ENCODE data around the gene RANBP17. TPM values are rescaled to one million over a fixed set of nuclear protein-coding genes. Genes with fewer than 3 reads are reported as not detected.

RANBP17 gene
- total RNA-seq, 1 donor from 2014 or later: 13.9 TPM

DNA sequence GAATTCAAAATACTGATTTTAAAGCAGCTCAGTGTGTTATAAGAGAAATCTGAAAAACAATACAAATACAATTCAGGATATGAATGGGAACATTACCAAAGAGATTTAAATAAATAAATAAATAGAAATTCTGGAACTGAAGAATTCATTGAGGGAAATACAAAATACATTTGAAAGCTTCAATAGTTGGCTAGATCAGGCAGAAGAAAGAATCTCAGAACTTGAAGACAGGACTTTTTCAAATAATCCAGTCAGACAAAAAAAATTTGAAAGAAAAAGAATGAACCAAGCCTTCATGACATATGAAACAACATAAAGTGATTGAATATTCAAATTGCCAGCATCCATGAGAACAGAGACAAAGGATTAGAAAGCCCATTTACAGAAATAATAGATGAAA, 387.6 kb downstream of the RANBP17 start:
- no peak for DNase-seq (ENCODE audit: low spot score)

DNA sequence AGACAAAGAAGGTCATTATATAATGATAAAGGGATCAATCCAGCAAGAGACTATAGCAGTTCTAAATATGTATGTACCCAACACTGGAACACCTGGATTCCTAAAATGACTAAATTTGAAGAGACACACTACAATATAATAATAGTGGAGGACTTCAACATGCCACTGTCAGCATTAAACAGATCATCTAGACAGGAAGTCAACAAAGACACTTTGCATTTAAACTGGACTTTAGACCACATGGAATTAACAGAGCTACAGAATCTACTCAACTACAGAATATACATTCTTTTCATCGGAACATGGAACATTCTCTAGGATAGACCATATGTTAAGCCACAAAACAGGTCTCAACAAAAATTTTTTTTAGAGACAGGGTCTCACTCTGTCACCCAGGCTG, 388.9 kb downstream of the RANBP17 start:
- DNase-seq (ENCODE audit: low spot score): no peak

- no peak for DNase-seq (ENCODE audit: low spot score)
These were observed 389.7 kb downstream of the RANBP17 start for GRCh38 chr5:171251519-171251918.

GRCh38 chr5:171252674-171253073, 390.9 kb downstream of the RANBP17 start:
- no peak for DNase-seq (ENCODE audit: low spot score)

- DNase-seq (ENCODE audit: low spot score): no peak
These were observed 397.1 kb downstream of the RANBP17 start for GRCh38 chr5:171258737-171259415.

DNA sequence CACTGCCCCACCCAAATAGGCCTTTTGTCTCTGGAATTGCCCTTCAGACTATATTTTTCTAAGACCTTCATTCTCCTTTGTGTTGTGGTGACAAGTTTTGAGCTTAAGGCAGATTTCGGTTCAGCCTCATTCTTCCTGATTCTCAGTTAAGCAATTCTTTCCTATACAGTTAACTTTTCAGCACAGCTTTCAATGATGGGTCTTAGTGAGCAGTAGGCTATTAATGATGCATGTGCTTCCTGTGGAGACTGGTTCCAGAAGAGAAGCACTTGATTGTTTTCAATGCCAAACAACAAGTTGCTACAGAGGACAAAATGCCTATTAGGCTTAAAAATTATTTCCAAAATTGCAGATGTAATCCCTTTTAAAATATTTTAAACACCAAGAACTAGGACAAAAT, 399.5 kb downstream of the RANBP17 start:
- no peak for DNase-seq (ENCODE audit: low spot score)

DNA sequence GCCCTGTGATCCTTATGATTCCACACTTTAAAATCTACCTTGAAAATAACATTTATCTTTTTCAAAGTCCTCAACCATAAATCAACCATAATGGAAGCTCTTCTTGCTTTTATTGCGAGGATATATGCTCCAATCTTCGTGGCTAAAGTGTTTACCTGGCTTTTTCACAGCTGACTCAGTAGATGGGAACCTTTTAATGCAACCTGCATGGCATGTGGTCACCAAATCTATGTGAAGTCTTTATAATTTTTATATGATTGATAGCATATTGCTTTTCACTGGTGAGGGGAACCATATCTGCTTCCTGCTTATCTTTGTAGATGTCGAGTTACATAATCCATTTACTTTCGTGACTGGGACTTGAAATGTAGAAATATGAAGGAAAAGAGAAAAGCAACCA, 400.1 kb downstream of the RANBP17 start:
- DNase-seq (ENCODE audit: low spot score): no peak

DNA sequence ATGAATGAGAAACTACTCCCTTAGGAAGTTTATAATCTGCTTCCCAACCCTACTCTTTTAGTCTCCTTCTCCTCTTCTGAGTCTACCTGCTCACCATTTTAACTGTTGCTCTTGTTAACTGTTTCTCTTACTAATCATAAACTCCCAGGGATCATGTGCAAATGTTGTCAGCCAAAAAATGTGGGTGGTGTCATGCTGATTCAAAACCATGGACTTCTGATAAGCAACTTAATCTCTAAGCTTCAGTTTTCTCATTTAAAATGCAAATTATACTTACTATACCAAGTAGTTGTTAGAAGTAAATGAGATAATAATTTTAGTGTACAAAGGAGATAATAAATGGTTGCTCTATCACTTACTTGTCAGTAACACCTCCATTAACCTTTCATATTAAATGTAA, 401.4 kb downstream of the RANBP17 start:
- no peak for DNase-seq (ENCODE audit: low spot score)

DNA sequence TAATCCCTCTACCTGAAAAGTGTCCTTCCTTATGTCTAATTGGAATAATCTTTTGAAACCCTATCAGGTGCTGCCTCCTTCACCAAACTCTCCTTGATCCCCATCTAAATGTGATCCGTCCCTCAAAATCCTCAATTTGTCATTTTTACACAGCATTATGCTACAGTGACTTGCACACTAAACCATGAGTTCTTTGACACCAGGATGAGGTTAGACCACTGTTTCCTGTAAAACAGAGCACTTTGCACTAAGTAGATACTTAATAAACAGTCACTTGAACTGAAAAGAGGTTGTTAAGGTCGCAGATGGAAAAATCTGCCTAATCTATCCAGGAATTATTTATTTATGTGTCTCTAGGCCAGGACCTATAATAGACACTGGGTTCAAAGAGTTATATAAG, 403.0 kb downstream of the RANBP17 start:
- no peak for DNase-seq (ENCODE audit: low spot score)

- no peak for DNase-seq (ENCODE audit: low spot score)
These were observed 407.1 kb downstream of the RANBP17 start for GRCh38 chr5:171268700-171269620.

GRCh38 chr5:171269717-171270116, 407.9 kb downstream of the RANBP17 start:
- DNase-seq (ENCODE audit: low spot score): no peak

- DNase-seq (ENCODE audit: low spot score): no peak
These were observed 408.3 kb downstream of the RANBP17 start for GRCh38 chr5:171270136-171270535.

- no peak for DNase-seq (ENCODE audit: low spot score)
These were observed 410.0 kb downstream of the RANBP17 start for GRCh38 chr5:171271798-171272197.

DNA sequence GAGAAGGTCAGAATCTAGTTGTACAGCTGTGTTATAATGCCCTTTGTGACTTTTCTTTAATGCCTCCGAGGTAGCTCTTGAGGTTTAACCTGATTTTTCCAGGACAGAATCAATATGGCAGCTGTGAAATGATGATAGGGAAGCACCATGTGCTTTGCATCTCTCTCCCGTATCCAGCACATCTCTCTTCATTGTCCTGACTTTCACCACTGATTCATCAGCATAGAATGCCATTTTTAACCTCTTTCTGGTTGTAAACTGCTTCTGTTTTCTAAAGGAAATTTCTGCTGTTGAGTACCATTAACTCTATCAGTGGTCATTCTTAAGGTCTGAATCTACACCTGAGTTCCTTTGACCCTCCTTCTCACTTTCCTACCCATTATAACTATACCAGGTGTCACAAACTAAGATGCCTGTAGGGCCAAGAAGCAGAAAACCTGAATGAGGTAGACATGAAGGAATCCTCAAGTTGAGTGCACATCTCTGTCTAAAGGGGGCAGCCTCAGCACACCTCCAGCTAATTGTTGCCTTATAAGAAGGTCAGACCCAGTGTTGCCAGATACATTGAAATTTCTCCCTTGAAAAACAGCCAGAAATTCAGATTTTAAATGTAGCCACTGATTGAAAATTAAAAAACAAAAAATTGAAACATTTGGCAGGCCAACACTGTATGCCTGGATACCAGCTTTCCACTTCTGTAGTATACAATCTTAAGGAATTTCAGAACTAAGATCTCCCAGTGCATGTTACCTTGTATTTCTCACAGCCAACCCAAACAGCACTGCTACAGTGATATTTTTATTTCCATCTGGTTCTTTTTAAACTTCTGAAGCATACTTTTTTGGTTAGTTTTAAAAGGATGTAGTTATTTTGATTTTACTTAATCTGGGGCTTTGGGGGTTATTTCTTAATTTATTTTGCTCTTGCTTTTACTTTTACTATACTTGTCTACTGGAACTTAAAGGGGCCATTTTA, 411.5 kb downstream of the RANBP17 start:
- no peak for DNase-seq (ENCODE audit: low spot score)

DNA sequence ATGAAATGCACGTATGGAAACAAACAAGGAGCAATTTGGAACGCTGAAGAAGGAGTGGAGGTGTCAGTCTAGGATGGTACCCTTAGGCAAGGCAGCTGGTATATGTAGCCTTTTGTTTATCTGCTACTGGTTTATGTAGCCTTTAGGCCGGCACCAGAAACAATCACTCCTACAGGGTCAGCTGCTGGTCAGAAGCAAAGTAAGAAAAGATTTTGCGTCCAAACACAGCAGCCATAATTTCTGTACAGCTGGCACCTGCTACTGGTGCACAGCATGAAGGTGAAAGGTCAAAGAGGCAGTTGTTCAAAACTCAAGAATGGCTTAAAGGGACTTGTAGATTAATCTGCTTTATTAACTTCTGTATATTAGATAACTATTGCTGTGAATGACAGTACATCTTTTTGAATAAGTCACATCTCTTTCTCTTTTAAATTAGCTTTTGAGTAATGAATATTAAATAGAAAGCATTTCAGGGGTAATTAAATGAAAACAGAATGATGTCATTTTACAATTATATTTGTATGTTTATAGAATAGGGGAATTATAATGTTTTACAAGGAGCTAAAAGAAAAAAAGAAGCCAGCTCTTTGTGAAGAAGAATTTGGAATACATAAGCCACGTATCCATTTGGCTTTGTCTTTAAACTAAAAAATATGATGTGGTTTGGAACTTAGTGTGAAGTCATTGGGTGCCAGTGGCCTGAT, 414.2 kb downstream of the RANBP17 start:
- DNase-seq (ENCODE audit: low spot score): no peak

GRCh38 chr5:171283753-171284152, 421.9 kb downstream of the RANBP17 start:
- DNase-seq (ENCODE audit: low spot score): no peak

- DNase-seq (ENCODE audit: low spot score): no peak
These were observed 423.6 kb downstream of the RANBP17 start for GRCh38 chr5:171285465-171285864.

DNA sequence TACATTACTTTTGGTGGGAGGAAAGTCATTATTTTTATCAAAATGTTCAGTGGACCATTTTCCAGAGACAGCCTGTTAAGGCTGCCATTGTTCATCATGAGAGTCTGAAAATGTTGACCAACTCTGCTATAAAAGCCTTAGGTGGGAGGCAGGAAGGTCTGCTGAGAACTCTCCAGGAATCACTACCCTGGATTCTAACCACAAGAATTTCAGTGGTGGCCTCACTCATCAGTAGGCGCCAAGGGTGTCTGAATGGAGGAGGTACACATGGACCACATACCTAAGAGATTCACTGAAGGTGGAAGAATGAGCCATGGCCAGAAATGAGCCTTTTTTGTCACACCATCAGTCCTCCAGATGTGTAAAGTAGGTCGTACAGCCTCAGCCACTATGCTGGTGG, 426.2 kb downstream of the RANBP17 start:
- no peak for DNase-seq (ENCODE audit: low spot score)

GRCh38 chr5:171291371-171291770, 429.6 kb downstream of the RANBP17 start:
- no peak for DNase-seq (ENCODE audit: low spot score)

GRCh38 chr5:171295299-171295698, 433.5 kb downstream of the RANBP17 start:
- no peak for DNase-seq (ENCODE audit: low spot score)

DNA sequence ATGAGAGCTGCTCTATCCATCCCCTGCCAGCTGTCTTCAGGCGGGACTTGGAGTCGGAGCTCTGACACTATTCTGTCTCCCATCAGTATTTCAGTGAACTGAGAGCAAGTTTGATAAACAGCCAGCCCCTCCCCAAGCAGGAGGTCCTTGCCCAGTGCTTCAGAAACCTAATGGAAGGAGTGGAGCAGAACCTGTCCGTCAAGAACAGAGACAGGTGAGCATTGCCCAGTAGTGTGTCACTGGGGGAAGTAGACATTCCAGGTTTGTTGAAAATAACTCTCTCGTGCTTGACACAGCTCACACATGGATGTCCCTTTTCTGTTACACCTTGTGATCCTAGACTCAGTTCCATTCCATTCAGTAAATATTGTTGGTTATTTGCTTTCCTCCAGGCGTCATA, 434.0 kb downstream of the RANBP17 start:
- no peak for DNase-seq (ENCODE audit: low spot score)

Measured in mucosa of gallbladder (tissue), 1 donor.